H1 (cell line): ENCODE data around the gene ASPHD2. TPM values are rescaled to one million over a fixed set of nuclear protein-coding genes. Genes with fewer than 3 reads are reported as not detected.

ENCODE experiments used
- CTCF ChIA-PET: fragments of 300-600 bp; sonication (Branson Sonifier 250); formaldehyde crosslinking; loops from one replicate; lab custom pipeline; 2021; ENCODE audit not compliant: partially characterized antibody; lab: Charles Lee
- POLR2A ChIA-PET: fragments of 300-600 bp; sonication (Branson Sonifier 250); formaldehyde crosslinking; loops from one replicate; lab custom pipeline; 2021; ENCODE audit warnings: inconsistent platforms; ENCODE audit not compliant: partially characterized antibody; lab: Charles Lee
- DNase-seq, 2 experiments: peaks; one replicate each; pipeline versions ENCODE4 v3.0.0 to v3.0.0-alpha.2; 2010 to 2022; ENCODE audit warnings: low spot score in 2 of 2, low read depth in 1 of 2, mixed read lengths in 1 of 2
- FAIRE-seq: peaks from 2 replicates; lab custom pipeline; 2011; peaks lifted over from hg19 to GRCh38; lab: Jason Lieb, UNC
- H2AFZ ChIP-seq: 2 replicates; pipeline ENCODE4 v1.8.1; 2012; ENCODE audit warnings: low read length, inconsistent platforms
- H2AK5ac ChIP-seq: 2 replicates; pipeline ENCODE4 v1.6.1; 2013; ENCODE audit warnings: low read depth, low read length
- H2BK120ac ChIP-seq: replicated peaks from 2 replicates; pipeline ENCODE3; 2013; ENCODE audit warnings: low read depth, low read length, inconsistent platforms
- H2BK12ac ChIP-seq: 2 replicates; pipeline ENCODE4 v1.6.1; 2013; ENCODE audit warnings: low read depth, low read length
- H2BK15ac ChIP-seq: 2 replicates; pipeline ENCODE4 v1.6.1; 2013; ENCODE audit warnings: low read length
- H2BK20ac ChIP-seq: 2 replicates; pipeline ENCODE4 v1.6.1; 2013; ENCODE audit warnings: low read length
- H2BK5ac ChIP-seq: 2 replicates; pipeline ENCODE4 v1.6.1; 2013; ENCODE audit warnings: low read depth, low read length
- H3K14ac ChIP-seq: 2 replicates; pipeline ENCODE4 v1.6.1; 2013; ENCODE audit warnings: inconsistent platforms; ENCODE audit not compliant: insufficient read length
- H3K18ac ChIP-seq: 2 replicates; pipeline ENCODE4 v1.6.1; 2013; ENCODE audit warnings: low read length; ENCODE audit errors: extremely low read depth
- H3K23ac ChIP-seq: 2 replicates; pipeline ENCODE4 v1.6.1; 2013; ENCODE audit warnings: inconsistent platforms; ENCODE audit not compliant: insufficient read length
- H3K23me2 ChIP-seq: 2 replicates; pipeline ENCODE4 v1.6.1; 2013; ENCODE audit warnings: low read depth, low read length
- H3K27ac ChIP-seq: 2 replicates; pipeline ENCODE4 v1.6.1; 2011; ENCODE audit warnings: low read depth, low read length, inconsistent platforms
- H3K27me3 ChIP-seq, 4 experiments: replicated peaks in 1 of 4; 1 replicate in 1 of 4; 2 replicates in 3 of 4; pipeline versions ENCODE4 v1.6.1 to v1.8.1; 2011 to 2013; ENCODE audit warnings: low read length in 3 of 4, mild to moderate bottlenecking in 3 of 4, inconsistent platforms in 2 of 4, mixed read lengths in 2 of 4, moderate library complexity in 1 of 4; ENCODE audit not compliant: control insufficient read depth in 3 of 4, insufficient read depth in 3 of 4; ENCODE audit errors: extremely low read depth in 1 of 4
- H3K36me3 ChIP-seq, 4 experiments: 2 replicates each; pipeline versions ENCODE4 v1.6.1 to v1.8.1; 2011 to 2013; ENCODE audit warnings: mild to moderate bottlenecking in 4 of 4, low read length in 3 of 4, moderate library complexity in 2 of 4, control low read depth in 1 of 4, inconsistent platforms in 1 of 4; ENCODE audit not compliant: insufficient read depth in 4 of 4, control insufficient read depth in 2 of 4
- H3K4ac ChIP-seq: replicated peaks from 2 replicates; pipeline ENCODE3; 2013; ENCODE audit warnings: low read length, low read depth, mixed read lengths, inconsistent platforms; ENCODE audit not compliant: insufficient read length
- H3K4me1 ChIP-seq, 4 experiments: replicated peaks in 1 of 4; 1 replicate in 1 of 4; 2 replicates in 3 of 4; pipeline versions ENCODE4 v1.6.1 to v1.8.1; 2011 to 2013; ENCODE audit warnings: low read length in 3 of 4, inconsistent platforms in 2 of 4, mixed read lengths in 1 of 4; ENCODE audit not compliant: insufficient read depth in 4 of 4, control insufficient read depth in 3 of 4
- H3K4me2 ChIP-seq, 2 experiments: 2 replicates each; pipeline versions ENCODE4 v1.6.1 to v1.8.1; 2011 to 2013; ENCODE audit warnings: low read depth in 2 of 2, low read length in 2 of 2, control low read depth in 1 of 2, inconsistent platforms in 1 of 2, mild to moderate bottlenecking in 1 of 2; ENCODE audit not compliant: insufficient read depth in 1 of 2
- H3K4me3 ChIP-seq, 4 experiments: fragments of 200-600, 300-600 bp in 1 of 4; sonication (generic), shearing (Covaris generic), sonication (Bioruptor Twin) in 1 of 4; 2 replicates each; pipeline versions ENCODE4 v1.5.1 to v1.8.1; 2011 to 2016; ENCODE audit warnings: low read length in 4 of 4, low read depth in 3 of 4, control low read depth in 2 of 4, inconsistent platforms in 2 of 4, mild to moderate bottlenecking in 2 of 4, mixed read lengths in 1 of 4, moderate library complexity in 1 of 4; ENCODE audit not compliant: insufficient read depth in 2 of 4; ENCODE audit errors: extremely low read depth in 1 of 4
- H3K56ac ChIP-seq: replicated peaks from 2 replicates; pipeline ENCODE3; 2013; ENCODE audit warnings: low read depth, mild to moderate bottlenecking, mixed read lengths, low read length, inconsistent platforms; ENCODE audit not compliant: insufficient read length
- H3K79me1 ChIP-seq: 2 replicates; pipeline ENCODE4 v1.6.1; 2013; ENCODE audit warnings: low read depth, low read length, control low read depth
- H3K79me2 ChIP-seq, 2 experiments: 2 replicates each; pipeline versions ENCODE4 v1.6.1 to v1.8.1; 2012 to 2013; ENCODE audit warnings: low read length in 2 of 2, mild to moderate bottlenecking in 2 of 2, inconsistent platforms in 1 of 2; ENCODE audit not compliant: insufficient read depth in 2 of 2, control insufficient read depth in 1 of 2
- H3K9ac ChIP-seq, 4 experiments: replicated peaks in 1 of 4; 1 replicate in 1 of 4; 2 replicates in 3 of 4; pipeline versions ENCODE4 v1.6.1 to v1.8.1; 2011 to 2013; ENCODE audit warnings: low read depth in 3 of 4, low read length in 3 of 4, control low read depth in 2 of 4, mild to moderate bottlenecking in 2 of 4, moderate library complexity in 2 of 4, inconsistent platforms in 1 of 4; ENCODE audit errors: extremely low read depth in 1 of 4
- H3K9me3 ChIP-seq, 2 experiments: 2 replicates each; pipeline versions ENCODE4 v1.6.1 to v1.8.1; 2012 to 2013; ENCODE audit warnings: mild to moderate bottlenecking in 2 of 2, moderate library complexity in 2 of 2, control low read depth in 1 of 2, inconsistent platforms in 1 of 2, low read depth in 1 of 2, low read length in 1 of 2, mixed read lengths in 1 of 2; ENCODE audit not compliant: insufficient read depth in 2 of 2
- H4K20me1 ChIP-seq, 2 experiments: replicated peaks in 1 of 2; 2 replicates each; pipeline versions ENCODE3 to v1.8.1; 2011 to 2013; ENCODE audit warnings: inconsistent platforms in 2 of 2, low read length in 2 of 2, mild to moderate bottlenecking in 1 of 2; ENCODE audit not compliant: insufficient read depth in 2 of 2, control insufficient read depth in 1 of 2
- H4K5ac ChIP-seq: 2 replicates; pipeline ENCODE4 v1.6.1; 2013; ENCODE audit warnings: low read length, low read depth, mixed read lengths, inconsistent platforms; ENCODE audit not compliant: insufficient read length
- H4K8ac ChIP-seq: 2 replicates; pipeline ENCODE4 v1.8.0; 2013; ENCODE audit warnings: mild to moderate bottlenecking, moderate library complexity, low read length, inconsistent platforms; ENCODE audit not compliant: insufficient read depth; ENCODE audit errors: extremely low read depth
- H4K91ac ChIP-seq: replicated peaks from 2 replicates; pipeline ENCODE3; 2013; ENCODE audit warnings: low read length, mixed read lengths, inconsistent platforms; ENCODE audit not compliant: insufficient read length
- CEBPB ChIP-seq: IDR thresholded peaks from 2 replicates; pipeline ENCODE4 v1.6.1; 2012; ENCODE audit warnings: low read depth, low read length
- CHD2 ChIP-seq: IDR thresholded peaks from 2 replicates; pipeline ENCODE4 v1.6.1; 2012; ENCODE audit warnings: low read length, improper control_type of control experiment
- GTF2F1 ChIP-seq: IDR thresholded peaks from 2 replicates; pipeline ENCODE4 v1.6.1; 2012; ENCODE audit warnings: low read depth, low read length, improper control_type of control experiment, borderline replicate concordance
- PHF8 ChIP-seq: fragments of 200-600 bp; sonication (generic); conservative IDR thresholded peaks from 2 replicates; pipeline ENCODE4 v1.7.1; 2012; ENCODE audit warnings: low read depth, mild to moderate bottlenecking, inconsistent platforms, low read length, moderate library complexity
- TAF1 ChIP-seq: IDR thresholded peaks from 2 replicates; pipeline ENCODE4 v1.6.1; 2011; ENCODE audit warnings: mild to moderate bottlenecking, low read depth, low read length
- TAF7 ChIP-seq: optimal IDR thresholded peaks from 2 replicates; pipeline ENCODE3; 2011; ENCODE audit warnings: low read depth, mild to moderate bottlenecking, inconsistent platforms, low read length, moderate library complexity, borderline replicate concordance
- WGBS, 2 experiments: shearing (Covaris generic) in 1 of 2; methylation state at CpG; one replicate each; pipeline versions ENCODE4 v1.1.6 to v1.1.7; 2013 to 2015; ENCODE audit warnings: low lambda C conversion rate in 2 of 2, mixed read lengths in 2 of 2, inconsistent platforms in 1 of 2, low coverage in 1 of 2, missing lambda C conversion rate in 1 of 2; ENCODE audit not compliant: insufficient replicate concordance in 2 of 2, insufficient coverage in 1 of 2, insufficient read length in 1 of 2; ENCODE audit errors: extremely low coverage in 1 of 2, missing lambda C conversion rate in 1 of 2; 5-methylcytosine and 5-hydroxymethylcytosine counted together
- polyA plus RNA-seq, 7 experiments: library from polyadenylated mRNA; depleted of rRNA in 3 of 7; stranded (reverse) in 5 of 7; unstranded in 2 of 7; fragments of >200 nt in 5 of 7; fragments of 200-250 nt in 2 of 7; gene quantifications; 1 replicate in 5 of 7; 2 replicates in 1 of 7; 4 replicates in 1 of 7; pipeline versions ENCODE4 v1.2.1 to v1.2.3, GENCODE V29; 2011 to 2013; ENCODE audit warnings: missing spikeins in 2 of 7, mixed read lengths in 2 of 7
- total RNA-seq: library from RNA; stranded (reverse); fragmentation: NEBNext Ultra II Directional; extraction: Animal tissue kit (Norgen Biotek cat#: 25700); gene quantifications from 2 replicates; pipeline ENCODE4 v1.2.1, GENCODE V29; 2021
- TF ChIP-seq, protein P1 (sequence below): IDR thresholded peaks from 2 replicates; pipeline ENCODE4 v1.6.1; 2011; ENCODE audit warnings: low read depth, mild to moderate bottlenecking, low read length; ENCODE audit not compliant: insufficient read depth

The ASPHD2 gene
- total and polyA plus RNA-seq, 2 of the 8 experiments (the other 6 are each of a cell fraction or from before 2014, with no cell fraction given), result 7.2 to 11.0 TPM

DNA sequence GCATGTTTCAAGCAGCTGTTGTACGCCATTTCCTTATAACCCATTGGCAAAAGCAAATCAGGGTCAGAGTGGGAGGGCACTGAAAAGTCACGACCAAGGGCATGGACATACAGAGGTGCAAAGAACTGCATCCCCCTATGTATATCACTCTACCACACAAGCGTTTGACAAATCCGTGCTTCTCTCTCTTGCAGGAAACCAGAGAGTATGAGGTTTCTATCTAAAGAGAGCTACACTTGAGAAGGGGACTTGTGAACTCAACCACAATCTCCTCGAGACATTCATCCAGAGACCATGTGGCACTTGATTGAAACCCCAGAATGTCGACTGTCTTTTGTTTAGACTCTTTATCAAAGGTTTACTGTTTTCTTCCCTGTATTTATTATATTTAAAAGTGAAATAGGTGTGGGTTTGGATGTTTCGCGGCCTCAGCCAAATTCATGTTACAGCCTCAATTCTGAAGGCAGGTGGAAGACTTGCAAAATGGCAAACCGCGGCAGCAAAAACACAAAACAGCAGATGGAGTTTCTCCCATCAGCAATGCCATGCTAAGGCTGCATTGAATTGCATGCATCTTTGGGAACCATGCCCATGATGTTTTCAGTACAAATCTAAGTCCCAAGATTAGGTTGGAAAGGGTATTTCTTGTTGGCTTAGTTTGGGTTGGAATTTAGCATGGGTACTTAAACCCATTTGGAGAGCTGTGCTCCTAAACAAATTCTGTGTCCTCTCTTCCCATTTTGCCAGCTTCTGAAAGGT is 48.8 kb upstream of the ASPHD2 start:
- no peak overlapping the region; a peak in 1 of 7 replicates for H3K9ac ChIP-seq
- no peak overlapping the region for H3K56ac ChIP-seq
- H4K8ac ChIP-seq, result no peak overlapping the region
- no peaks in the 10 kb centered on the region for H3K79me1 ChIP-seq
- no peak overlapping the region for H2BK5ac ChIP-seq
- H2AK5ac ChIP-seq, result no peak overlapping the region
- CTCF ChIA-PET, result interaction anchor here (0.8 to 8.4 kb wide), 8 partner anchors 13 to 81 kb away, joined by 3 to 55 read pairs (median 4); no protein-coding TSS in a partner anchor
- peaks cover 0 to 5% (median 2%) of the 10 kb centered on the region in 4 experiments; a peak in 2 of 7 replicates for H3K4me1 ChIP-seq
- no peak overlapping the region for H2BK20ac ChIP-seq
- WGBS, 2 experiments, result 87% methylated on average over 10 of the region's 10 CpGs; no CpG with 5 or more reads in 1 of the 2 experiments
- H3K36me3 ChIP-seq, result no peaks in the 10 kb centered on the region
- no peak overlapping the region for H4K91ac ChIP-seq
- H3K4me2 ChIP-seq, result no peak overlapping the region
- no peaks in the 10 kb centered on the region for H3K79me2 ChIP-seq
- H4K5ac ChIP-seq, result no peak overlapping the region
- no peaks in the 10 kb centered on the region for H3K27me3 ChIP-seq
- H2BK15ac ChIP-seq, result no peak overlapping the region
- no peaks in the 10 kb centered on the region for H3K9me3 ChIP-seq
- H2BK120ac ChIP-seq, result no peak overlapping the region
- no peak overlapping the region for H3K27ac ChIP-seq
- H4K20me1 ChIP-seq, result no peaks in the 10 kb centered on the region
- H3K4ac ChIP-seq, result no peak overlapping the region
- H3K14ac ChIP-seq, result no peak overlapping the region
- no peak overlapping the region for H3K23ac ChIP-seq
- no peak overlapping the region for H3K4me3 ChIP-seq
- FAIRE-seq, result no peak
- H3K18ac ChIP-seq, result no peak overlapping the region
- TF ChIP-seq CEBPB, result no peak
- TF ChIP-seq, protein P1, sequence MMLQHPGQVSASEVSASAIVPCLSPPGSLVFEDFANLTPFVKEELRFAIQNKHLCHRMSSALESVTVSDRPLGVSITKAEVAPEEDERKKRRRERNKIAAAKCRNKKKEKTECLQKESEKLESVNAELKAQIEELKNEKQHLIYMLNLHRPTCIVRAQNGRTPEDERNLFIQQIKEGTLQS, result no peak
- no peak for TF ChIP-seq GTF2F1
- no peak for TF ChIP-seq CHD2
- TF ChIP-seq TAF7, result no peak
- no peak for TF ChIP-seq PHF8
- no peak for TF ChIP-seq TAF1
- TF ChIP-seq, all 59 proteins: peak for 0
- Histone ChIP-seq H2AFZ (no peak overlapping the region), H3K23me2 (peaks cover 3% of the 10 kb centered on the region; the same call in 1 of the 2 replicates), H2BK12ac (no peak overlapping the region)
- DNase-seq, result no peak
- POLR2A ChIA-PET, result no interaction called here
